ENCODE results near the gene XRCC3. TPM values are rescaled to one million over a fixed set of nuclear protein-coding genes. Genes with fewer than 3 reads are reported as not detected.
"Not testable (repeated sequence)": the region's sequence is repeated elsewhere in the genome, so short reads cannot be mapped to it uniquely, and the experiment has no call there.

The XRCC3 gene
- total and polyA plus RNA-seq, 7 experiments from 2014 or later: 5.1 to 38.9 (median 10.2) TPM

- H3K4me1 ChIP-seq (ENCODE audit: control insufficient read depth in 2 of 2, insufficient read depth in 2 of 2, low read length in 2 of 2): no peaks in the 10 kb centered on the region
- no peaks in the 10 kb centered on the region for H3K27me3 Mint-ChIP-seq
- no peaks in the 10 kb centered on the region for H3K9me3 ChIP-seq (ENCODE audit: control insufficient read depth in 2 of 3, low read length in 3 of 3)
- H3K27ac Mint-ChIP-seq: no peak overlapping the region
- H3K9me3 Mint-ChIP-seq: no peaks in the 10 kb centered on the region
- CTCF ChIA-PET: no interaction called here
- peaks cover 0 to 28% (median 0%) of the 10 kb centered on the region in 5 donors for H3K36me3 Mint-ChIP-seq
- intact Hi-C loops (cut with micrococcal nuclease): no loop called here
- no peak overlapping the region for H3K4me3 Mint-ChIP-seq
- H3K36me3 ChIP-seq (ENCODE audit: control insufficient read depth in 2 of 3, insufficient read depth in 3 of 3, low read length in 3 of 3): peaks cover 0 to 68% (median 7%) of the 10 kb centered on the region in 3 experiments
- no peak overlapping the region for H3K27ac ChIP-seq (ENCODE audit: low read depth, low read length)
- no peak for DNase-seq
- no peak for ATAC-seq
- POLR2A ChIA-PET: no interaction called here
- H3K27me3 ChIP-seq (ENCODE audit: control insufficient read depth in 2 of 2, insufficient read depth in 2 of 2, low read length in 2 of 2): no peaks in the 10 kb centered on the region
- H3K4me3 ChIP-seq (ENCODE audit: low read length): no peak overlapping the region
- H3K4me1 Mint-ChIP-seq: peaks cover 2 to 14% (median 4%) of the 10 kb centered on the region in 7 donors
These were observed 23.1 kb downstream of the XRCC3 start for GRCh38 chr14:103692159-103692558.

- H3K9me3 ChIP-seq (ENCODE audit: control insufficient read depth in 2 of 3, low read length in 3 of 3); H3K27me3 ChIP-seq (ENCODE audit: control insufficient read depth in 2 of 2, insufficient read depth in 2 of 2, low read length in 2 of 2); POLR2A ChIA-PET; H3K4me3 ChIP-seq (ENCODE audit: low read length); H3K4me1 ChIP-seq (ENCODE audit: control insufficient read depth in 2 of 2, insufficient read depth in 2 of 2, low read length in 2 of 2); H3K27ac ChIP-seq (ENCODE audit: low read depth, low read length); ATAC-seq; intact Hi-C loops (cut with micrococcal nuclease); H3K27ac Mint-ChIP-seq; H3K4me3 Mint-ChIP-seq; H3K27me3 Mint-ChIP-seq; H3K9me3 Mint-ChIP-seq; DNase-seq; CTCF ChIA-PET: not testable (repeated sequence)
- H3K4me1 Mint-ChIP-seq: peaks cover 2 to 14% (median 4%) of the 10 kb centered on the region in 7 donors
- peaks cover 0 to 73% (median 11%) of the 10 kb centered on the region in 3 experiments for H3K36me3 ChIP-seq (ENCODE audit: control insufficient read depth in 2 of 3, insufficient read depth in 3 of 3, low read length in 3 of 3)
- peaks cover 0 to 27% (median 0%) of the 10 kb centered on the region in 5 donors for H3K36me3 Mint-ChIP-seq
These were observed 23.6 kb downstream of the XRCC3 start for GRCh38 chr14:103691655-103692054.

- H3K4me1 Mint-ChIP-seq: peaks cover 0 to 4% (median 0%) of the 10 kb centered on the region in 7 donors
- ATAC-seq: no peak
These were observed 24.9 kb downstream of the XRCC3 start for GRCh38 chr14:103690332-103690731.

GRCh38 chr14:103688906-103689902 is 26.0 kb downstream of the XRCC3 start:
- H3K27me3 Mint-ChIP-seq: no peaks in the 10 kb centered on the region
- ATAC-seq: no peak

More at GRCh38 chr14:103690332-103690731, 24.9 kb downstream of the XRCC3 start:
- Histone ChIP-seq H3K4me3 (ENCODE audit: low read length) (no peak overlapping the region), H3K27ac (ENCODE audit: low read depth, low read length) (no peak overlapping the region), H3K36me3 (ENCODE audit: control insufficient read depth in 2 of 3, insufficient read depth in 3 of 3, low read length in 3 of 3) (peaks cover 9 to 82% (median 14%) of the 10 kb centered on the region in 3 experiments), H3K4me1 (ENCODE audit: control insufficient read depth in 2 of 2, insufficient read depth in 2 of 2, low read length in 2 of 2) (no peaks in the 10 kb centered on the region), H3K9me3 (ENCODE audit: control insufficient read depth in 2 of 3, low read length in 3 of 3) (no peaks in the 10 kb centered on the region), H3K27me3 (ENCODE audit: control insufficient read depth in 2 of 2, insufficient read depth in 2 of 2, low read length in 2 of 2) (no peaks in the 10 kb centered on the region)
- Mint-ChIP-seq H3K27me3 (no peaks in the 10 kb centered on the region), H3K4me3 (no peak overlapping the region), H3K9me3 (no peaks in the 10 kb centered on the region), H3K27ac (peak overlapping the region in 3 of 9 donors; percentile 17 to 48 (median 36)), H3K36me3 (peaks cover 0 to 22% (median 5%) of the 10 kb centered on the region in 5 donors)
- intact Hi-C loops (cut with micrococcal nuclease): no loop called here
- no peak for DNase-seq
- CTCF ChIA-PET: no interaction called here
- POLR2A ChIA-PET: no interaction called here

GRCh38 chr14:103688441-103688840 is 26.8 kb downstream of the XRCC3 start:
- peaks cover 0 to 4% (median 0%) of the 10 kb centered on the region in 7 donors for H3K4me1 Mint-ChIP-seq
- H3K36me3 Mint-ChIP-seq: peaks cover 0 to 14% (median 5%) of the 10 kb centered on the region in 5 donors
- H3K27me3 Mint-ChIP-seq: no peaks in the 10 kb centered on the region
- peak overlapping the region in 1 of 9 donors; percentile 25 for H3K27ac Mint-ChIP-seq
- Histone ChIP-seq H3K4me1 (ENCODE audit: control insufficient read depth in 2 of 2, insufficient read depth in 2 of 2, low read length in 2 of 2) (no peaks in the 10 kb centered on the region), H3K4me3 (ENCODE audit: low read length) (no peak overlapping the region), H3K36me3 (ENCODE audit: control insufficient read depth in 2 of 3, insufficient read depth in 3 of 3, low read length in 3 of 3) (peaks cover 7 to 85% (median 11%) of the 10 kb centered on the region in 3 experiments), H3K9me3 (ENCODE audit: control insufficient read depth in 2 of 3, low read length in 3 of 3) (no peaks in the 10 kb centered on the region), H3K27me3 (ENCODE audit: control insufficient read depth in 2 of 2, insufficient read depth in 2 of 2, low read length in 2 of 2) (no peaks in the 10 kb centered on the region), H3K27ac (ENCODE audit: low read depth, low read length) (no peak overlapping the region)
- DNase-seq (no peak), ATAC-seq (no peak)
- no peak overlapping the region for H3K4me3 Mint-ChIP-seq
- no peaks in the 10 kb centered on the region for H3K9me3 Mint-ChIP-seq
- intact Hi-C loops (cut with micrococcal nuclease): loop anchor here in 1 of 2 donors (10.0 kb wide), 1 partner anchor 56 kb away; no protein-coding TSS in a partner anchor
- CTCF ChIA-PET: interaction anchor here (0.7 to 1.0 kb wide), 2 partner anchors 9 to 75 kb away, joined by 3 read pairs; no protein-coding TSS in a partner anchor
- POLR2A ChIA-PET: no interaction called here

More at GRCh38 chr14:103688906-103689902, 26.0 kb downstream of the XRCC3 start:
- ChIA-PET POLR2A (no interaction called here), CTCF (interaction anchor here (0.7 to 1.0 kb wide), 2 partner anchors 10 to 76 kb away, joined by 3 read pairs; no protein-coding TSS in a partner anchor)
- Histone ChIP-seq H3K4me3 (ENCODE audit: low read length) (no peak overlapping the region), H3K27ac (ENCODE audit: low read depth, low read length) (no peak overlapping the region), H3K9me3 (ENCODE audit: control insufficient read depth in 2 of 3, low read length in 3 of 3) (no peaks in the 10 kb centered on the region), H3K27me3 (ENCODE audit: control insufficient read depth in 2 of 2, insufficient read depth in 2 of 2, low read length in 2 of 2) (no peaks in the 10 kb centered on the region), H3K36me3 (ENCODE audit: control insufficient read depth in 2 of 3, insufficient read depth in 3 of 3, low read length in 3 of 3) (peaks cover 9 to 85% (median 11%) of the 10 kb centered on the region in 3 experiments), H3K4me1 (ENCODE audit: control insufficient read depth in 2 of 2, insufficient read depth in 2 of 2, low read length in 2 of 2) (no peaks in the 10 kb centered on the region)
- H3K27ac Mint-ChIP-seq: peak overlapping the region in 1 of 9 donors; percentile 25
- intact Hi-C loops (cut with micrococcal nuclease): loop anchor here in 1 of 2 donors (10.0 kb wide), 1 partner anchor 56 kb away; no protein-coding TSS in a partner anchor
- peaks cover 0 to 21% (median 5%) of the 10 kb centered on the region in 5 donors for H3K36me3 Mint-ChIP-seq
- no peak for DNase-seq
- H3K4me3 Mint-ChIP-seq: no peak overlapping the region
- peaks cover 0 to 4% (median 0%) of the 10 kb centered on the region in 7 donors for H3K4me1 Mint-ChIP-seq
- H3K9me3 Mint-ChIP-seq: no peaks in the 10 kb centered on the region

- Histone ChIP-seq H3K9me3 (ENCODE audit: control insufficient read depth in 2 of 3, low read length in 3 of 3) (no peaks in the 10 kb centered on the region), H3K36me3 (ENCODE audit: control insufficient read depth in 2 of 3, insufficient read depth in 3 of 3, low read length in 3 of 3) (peaks cover 13 to 85% (median 17%) of the 10 kb centered on the region in 3 experiments), H3K27ac (ENCODE audit: low read depth, low read length) (no peak overlapping the region), H3K4me1 (ENCODE audit: control insufficient read depth in 2 of 2, insufficient read depth in 2 of 2, low read length in 2 of 2) (no peaks in the 10 kb centered on the region), H3K27me3 (ENCODE audit: control insufficient read depth in 2 of 2, insufficient read depth in 2 of 2, low read length in 2 of 2) (no peaks in the 10 kb centered on the region), H3K4me3 (ENCODE audit: low read length) (no peak overlapping the region)
- ATAC-seq: no peak
- Mint-ChIP-seq H3K4me1 (peaks cover 0 to 4% (median 0%) of the 10 kb centered on the region in 7 donors), H3K27me3 (no peaks in the 10 kb centered on the region), H3K9me3 (no peaks in the 10 kb centered on the region), H3K4me3 (no peak overlapping the region), H3K27ac (no peak overlapping the region), H3K36me3 (peaks cover 0 to 21% (median 6%) of the 10 kb centered on the region in 5 donors)
- CTCF ChIA-PET: no interaction called here
- intact Hi-C loops (cut with micrococcal nuclease): loop anchor here in 1 of 2 donors (10.0 kb wide), 1 partner anchor 57 kb away; no protein-coding TSS in a partner anchor
- POLR2A ChIA-PET: interaction anchor here (1.7 kb wide), 1 partner anchor 8 kb away, joined by 3 read pairs; no protein-coding TSS in a partner anchor
- DNase-seq: no peak
These were observed 27.5 kb downstream of the XRCC3 start for GRCh38 chr14:103687712-103688111.
